Hindlimb muscle (tissue), 1 donor: ENCODE measurements around the gene SH3D21. TPM values are rescaled to one million over a fixed set of nuclear protein-coding genes. Genes with fewer than 3 reads are reported as not detected.

Experiments used
- DNase-seq: peaks from one replicate; pipeline ENCODE4 v3.0.0-alpha.2; 2013
- polyA plus RNA-seq: library from polyadenylated mRNA; unstranded; fragments of 120-200 nt; gene quantifications from one replicate; pipeline ENCODE4 v1.2.1, GENCODE V29; 2013; ENCODE audit not compliant: insufficient read length

Gene SH3D21
- polyA plus RNA-seq, 1 donor, result 3.4 TPM

DNA sequence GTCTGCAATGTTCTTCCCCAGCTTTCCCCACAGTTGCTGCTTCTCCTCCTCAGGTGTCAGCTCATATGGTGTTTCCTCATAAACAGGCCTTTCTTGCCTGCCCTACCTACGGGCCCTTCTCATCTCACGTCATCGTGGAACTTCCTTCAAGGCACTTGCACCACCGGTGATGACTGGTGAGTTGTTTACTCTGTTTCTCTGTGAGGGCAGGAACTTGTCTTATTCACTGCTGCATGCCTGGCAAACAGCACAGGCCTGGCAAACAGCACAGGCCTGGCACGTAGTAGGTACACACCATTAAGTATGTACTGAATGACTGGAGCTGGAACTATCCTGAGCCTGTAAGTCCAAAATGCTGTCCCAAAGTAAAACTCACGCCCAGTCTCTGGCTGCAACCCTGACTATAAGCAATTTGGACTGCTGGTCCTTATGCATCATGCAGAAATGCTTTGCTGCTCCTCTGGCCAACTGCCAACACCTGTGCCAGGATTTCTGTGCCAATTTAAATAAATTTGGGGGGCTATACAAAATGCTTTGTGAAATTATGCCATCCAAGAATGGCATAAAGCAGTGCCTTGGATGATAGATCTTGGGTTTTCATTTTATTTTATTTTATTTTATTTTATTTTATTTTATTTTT, 53.9 kb downstream of the SH3D21 start:
- DNase-seq, result no peak

DNA sequence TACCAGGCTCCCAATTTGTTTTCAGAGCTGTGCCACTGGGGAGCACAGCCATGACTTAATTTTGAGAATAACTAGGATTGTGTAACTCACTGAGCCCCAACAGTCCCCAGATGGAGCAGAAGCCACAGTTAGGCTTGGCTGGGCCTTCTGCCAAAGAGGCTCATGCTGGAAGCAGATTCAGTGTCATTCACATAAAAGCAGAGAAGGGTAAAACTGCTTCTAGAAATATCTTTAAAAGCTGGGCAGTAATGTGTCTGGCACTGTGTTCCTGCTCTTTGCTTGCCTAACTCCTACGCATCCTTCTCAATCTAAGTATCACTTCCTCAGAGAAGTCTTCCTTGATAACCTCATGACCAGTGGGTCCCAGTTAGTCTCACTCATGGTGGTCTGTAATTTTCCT, 59.2 kb downstream of the SH3D21 start:
- DNase-seq, result peak; percentile 20

DNA sequence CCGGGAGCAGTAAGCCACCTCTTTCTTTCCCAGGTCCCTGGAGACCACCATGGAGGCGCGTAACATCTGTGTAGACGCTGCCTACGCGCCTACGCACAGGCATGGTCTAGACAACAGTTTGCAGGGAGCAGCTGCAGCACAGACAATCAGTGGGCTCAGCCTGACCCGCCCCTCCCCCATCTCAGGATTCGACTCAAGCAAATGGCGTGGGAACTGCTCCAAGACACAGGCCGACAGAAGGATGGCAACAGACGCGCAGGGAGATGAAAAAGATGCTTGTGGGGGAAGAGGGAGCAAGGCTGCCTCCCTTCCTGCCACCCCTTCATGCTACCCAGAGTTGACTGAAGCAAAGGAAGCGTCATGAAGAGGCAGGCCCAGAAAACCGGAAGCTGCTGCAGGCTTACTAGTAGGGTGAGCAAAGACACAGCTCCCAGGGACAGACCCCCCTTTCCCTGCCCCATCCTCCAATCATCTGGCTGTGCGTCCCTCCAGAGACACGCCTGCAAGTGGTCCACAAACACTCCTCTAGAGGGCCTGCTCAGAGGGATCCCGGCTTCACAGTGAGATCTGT, 60.0 kb downstream of the SH3D21 start:
- DNase-seq, result peak; percentile 53

DNA sequence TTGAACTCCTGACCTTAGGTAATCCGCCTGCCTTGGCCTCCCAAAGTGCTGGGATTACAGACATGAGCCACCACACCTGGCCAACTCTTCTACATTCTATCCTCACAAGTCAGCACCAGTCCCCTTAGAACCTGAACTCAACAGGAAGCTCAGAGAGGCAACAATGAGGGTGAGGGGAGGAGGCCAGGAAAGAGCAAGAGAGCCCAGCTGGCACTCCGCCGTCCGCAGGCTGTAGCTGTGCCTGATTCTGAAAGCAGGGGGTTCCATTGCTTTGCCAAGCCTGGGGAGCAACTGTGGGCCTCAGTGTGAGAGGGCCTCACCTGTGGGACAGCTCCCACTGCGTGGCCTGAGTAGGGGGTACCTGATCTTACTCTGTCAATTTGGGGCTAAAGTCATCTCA, 60.9 kb downstream of the SH3D21 start:
- DNase-seq, result no peak

DNA sequence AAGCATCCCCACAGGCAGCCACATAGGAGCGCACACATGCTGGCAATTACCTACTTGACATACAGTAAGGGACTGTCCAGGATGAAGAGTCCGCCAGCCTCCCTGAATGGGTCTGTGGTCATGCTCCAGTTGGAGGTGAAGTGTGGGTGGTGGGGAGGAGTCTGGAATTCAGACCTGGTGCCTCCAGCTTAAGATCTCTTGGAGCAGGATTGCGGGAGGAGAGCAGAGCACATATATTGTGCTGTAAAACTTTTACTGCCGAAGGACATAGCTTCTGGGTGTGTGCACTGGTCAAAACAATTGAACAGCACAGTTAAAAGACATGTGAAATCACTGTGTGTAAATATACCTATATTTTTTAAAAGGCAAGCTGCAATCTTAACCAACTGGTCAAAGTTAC, 61.6 kb downstream of the SH3D21 start:
- DNase-seq, result no peak

DNA sequence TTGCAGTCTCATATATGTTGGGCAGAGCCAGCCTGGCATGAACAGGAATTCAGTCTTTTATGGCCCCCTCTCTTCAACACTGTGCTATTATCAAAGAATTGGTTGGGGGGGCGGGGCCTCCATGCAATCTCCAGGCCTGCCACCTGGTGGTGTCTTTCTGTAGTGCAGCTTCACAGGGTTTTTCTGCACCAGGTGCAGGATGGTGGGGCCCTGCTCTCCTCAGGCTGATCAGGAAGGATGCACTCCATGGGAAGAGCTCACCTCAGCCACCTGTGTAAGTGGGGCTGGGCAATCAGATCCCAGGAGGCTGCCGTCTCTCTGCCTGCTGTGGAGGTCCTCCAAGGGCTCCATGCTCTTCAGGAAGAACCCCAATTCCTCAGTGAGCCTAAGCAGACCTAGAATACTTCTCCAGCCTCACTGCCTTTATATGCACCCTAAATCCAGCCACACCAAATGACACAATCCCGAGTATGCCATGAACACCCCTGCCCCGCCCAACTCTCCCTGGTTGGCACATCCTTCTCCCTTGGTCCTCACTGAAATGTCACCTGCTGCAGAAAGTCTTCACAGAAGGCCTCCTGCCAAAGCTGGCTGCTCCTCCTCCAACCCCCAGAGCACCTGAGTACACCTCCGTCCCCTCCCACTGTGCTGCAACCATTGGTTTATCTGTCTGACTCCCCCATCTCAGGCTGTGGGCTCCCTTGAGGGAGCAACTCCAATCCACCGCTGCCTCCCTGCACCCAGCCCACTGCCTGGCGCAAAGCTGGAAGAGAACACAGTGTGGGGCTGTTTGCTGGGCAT, 63.1 kb downstream of the SH3D21 start:
- peak; percentile 73 for DNase-seq

Other genes starting within 250 kb of the SH3D21 start
- gene TEKT2, start 222.3 kb upstream of the SH3D21 start, polyA plus RNA-seq, result 0.44 TPM
- 28.4 TPM for gene ADPRS, start 217.5 kb upstream of the SH3D21 start, polyA plus RNA-seq
- 6.9 TPM for gene COL8A2, start 181.1 kb upstream of the SH3D21 start, polyA plus RNA-seq
- 30.3 TPM for gene TRAPPC3, start 156.9 kb upstream of the SH3D21 start, polyA plus RNA-seq
- gene MAP7D1, start 150.2 kb upstream of the SH3D21 start, polyA plus RNA-seq, result 161 TPM
- gene THRAP3, start 81.9 kb upstream of the SH3D21 start, polyA plus RNA-seq, result 99.8 TPM
- 34.8 TPM for gene EVA1B, start 17.3 kb downstream of the SH3D21 start, polyA plus RNA-seq
- 22.3 TPM for gene STK40, start 79.6 kb downstream of the SH3D21 start, polyA plus RNA-seq
- gene LSM10, start 91.5 kb downstream of the SH3D21 start, polyA plus RNA-seq, result 23.5 TPM
- 5.4 TPM for gene OSCP1, start 144.1 kb downstream of the SH3D21 start, polyA plus RNA-seq
- 60.5 TPM for gene MRPS15, start 158.0 kb downstream of the SH3D21 start, polyA plus RNA-seq
- 3.8 TPM for gene CSF3R, start 176.5 kb downstream of the SH3D21 start, polyA plus RNA-seq